Measurements from ENCODE around the gene OSTN. TPM values are rescaled to one million over a fixed set of nuclear protein-coding genes. Genes with fewer than 3 reads are reported as not detected.

Gene OSTN
- total RNA-seq, 2 donors from 2014 or later = not detected

DNA sequence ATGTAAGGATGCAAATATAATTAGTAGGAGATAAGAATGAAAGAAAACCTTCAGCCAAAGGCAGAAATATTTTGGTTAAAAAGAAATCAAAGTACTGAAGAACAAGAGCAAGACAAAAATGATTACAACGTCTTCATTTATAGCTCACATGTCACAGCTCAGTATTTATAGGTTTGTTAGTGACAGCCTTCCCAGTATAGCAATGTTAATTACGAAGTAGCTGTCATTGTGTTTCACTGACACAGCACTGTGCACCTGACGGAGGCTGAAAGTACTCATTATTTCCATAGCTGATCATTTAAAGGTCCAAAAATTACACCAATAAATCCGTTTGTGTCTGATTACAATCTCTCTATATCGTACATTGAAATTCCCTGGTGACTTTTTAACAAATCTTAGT, 561 bp upstream of the OSTN start:
- no peaks in the 10 kb centered on the region for H3K36me3 ChIP-seq
- ATAC-seq (ENCODE audit: insufficient number of reproducible peaks, low FRiP score, low read depth) = no peak
- H3K27me3 ChIP-seq (replicated peaks; ENCODE audit: insufficient read depth) = no peaks in the 10 kb centered on the region
- no peak overlapping the region for H3K4me3 ChIP-seq
- DNase-seq (ENCODE audit: low spot score) = no peak
- H3K4me1 ChIP-seq (ENCODE audit: control insufficient read depth in 1 of 2, low read depth in 2 of 2) = no peaks in the 10 kb centered on the region
- H3K9me3 ChIP-seq = no peaks in the 10 kb centered on the region
- TF ChIP-seq, protein P1, sequence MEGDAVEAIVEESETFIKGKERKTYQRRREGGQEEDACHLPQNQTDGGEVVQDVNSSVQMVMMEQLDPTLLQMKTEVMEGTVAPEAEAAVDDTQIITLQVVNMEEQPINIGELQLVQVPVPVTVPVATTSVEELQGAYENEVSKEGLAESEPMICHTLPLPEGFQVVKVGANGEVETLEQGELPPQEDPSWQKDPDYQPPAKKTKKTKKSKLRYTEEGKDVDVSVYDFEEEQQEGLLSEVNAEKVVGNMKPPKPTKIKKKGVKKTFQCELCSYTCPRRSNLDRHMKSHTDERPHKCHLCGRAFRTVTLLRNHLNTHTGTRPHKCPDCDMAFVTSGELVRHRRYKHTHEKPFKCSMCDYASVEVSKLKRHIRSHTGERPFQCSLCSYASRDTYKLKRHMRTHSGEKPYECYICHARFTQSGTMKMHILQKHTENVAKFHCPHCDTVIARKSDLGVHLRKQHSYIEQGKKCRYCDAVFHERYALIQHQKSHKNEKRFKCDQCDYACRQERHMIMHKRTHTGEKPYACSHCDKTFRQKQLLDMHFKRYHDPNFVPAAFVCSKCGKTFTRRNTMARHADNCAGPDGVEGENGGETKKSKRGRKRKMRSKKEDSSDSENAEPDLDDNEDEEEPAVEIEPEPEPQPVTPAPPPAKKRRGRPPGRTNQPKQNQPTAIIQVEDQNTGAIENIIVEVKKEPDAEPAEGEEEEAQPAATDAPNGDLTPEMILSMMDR (IDR thresholded peaks at IDR 0.05) = no peak
- H3K27ac ChIP-seq = no peak overlapping the region

DNA sequence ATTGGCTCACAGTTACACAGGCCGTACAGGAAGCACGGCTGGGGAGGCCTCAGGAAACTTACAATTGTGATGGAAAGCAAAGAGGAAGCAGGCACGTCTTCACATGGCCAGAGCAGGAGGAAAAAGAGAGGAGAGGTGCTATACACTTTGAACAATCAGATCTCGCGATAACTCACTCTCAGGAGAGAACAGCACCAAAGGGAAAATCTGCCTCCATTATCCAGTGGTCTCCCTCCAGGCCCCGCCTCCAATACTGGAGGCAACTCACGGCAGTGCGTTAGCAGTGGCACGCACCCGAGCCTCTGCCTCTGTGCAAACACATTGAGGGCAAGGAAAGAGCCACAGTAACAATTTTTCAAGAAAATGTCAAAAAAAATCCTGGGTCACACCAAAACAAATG, 11.0 kb downstream of the OSTN start:
- Histone ChIP-seq H3K4me1 (ENCODE audit: control insufficient read depth in 1 of 2, low read depth in 2 of 2) (no peaks in the 10 kb centered on the region), H3K4me3 (no peak overlapping the region), H3K27ac (no peak overlapping the region), H3K9me3 (no peaks in the 10 kb centered on the region), H3K36me3 (no peaks in the 10 kb centered on the region), H3K27me3 (replicated peaks; ENCODE audit: insufficient read depth) (no peaks in the 10 kb centered on the region)
- no peak for ATAC-seq (ENCODE audit: insufficient number of reproducible peaks, low FRiP score, low read depth)
- no peak for DNase-seq (ENCODE audit: low spot score)
- TF ChIP-seq, protein P1 (IDR thresholded peaks at IDR 0.05) = no peak

DNA sequence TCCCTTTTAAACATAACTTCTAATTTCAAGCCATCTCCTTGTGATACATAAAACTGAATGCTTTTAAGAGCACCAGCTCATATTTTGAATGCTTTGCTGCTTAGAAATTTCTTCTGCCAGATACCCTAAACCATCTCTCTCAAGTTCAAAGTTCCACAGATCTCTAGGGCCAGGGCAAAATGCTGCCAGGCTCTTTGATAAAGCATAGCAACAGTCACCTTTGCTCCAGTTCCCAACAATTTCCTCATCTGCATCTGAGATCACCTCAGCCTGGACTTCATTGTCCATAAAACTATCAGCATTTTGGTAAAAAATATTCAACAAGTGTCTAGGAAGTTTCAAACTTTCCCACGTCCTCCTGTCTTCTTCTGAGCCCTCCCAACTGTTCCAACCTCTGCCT, 17.5 kb downstream of the OSTN start:
- H3K4me3 ChIP-seq = no peak overlapping the region
- no peaks in the 10 kb centered on the region for H3K4me1 ChIP-seq (ENCODE audit: control insufficient read depth in 1 of 2, low read depth in 2 of 2)
- TF ChIP-seq, protein P1 (IDR thresholded peaks at IDR 0.05) = no peak

DNA sequence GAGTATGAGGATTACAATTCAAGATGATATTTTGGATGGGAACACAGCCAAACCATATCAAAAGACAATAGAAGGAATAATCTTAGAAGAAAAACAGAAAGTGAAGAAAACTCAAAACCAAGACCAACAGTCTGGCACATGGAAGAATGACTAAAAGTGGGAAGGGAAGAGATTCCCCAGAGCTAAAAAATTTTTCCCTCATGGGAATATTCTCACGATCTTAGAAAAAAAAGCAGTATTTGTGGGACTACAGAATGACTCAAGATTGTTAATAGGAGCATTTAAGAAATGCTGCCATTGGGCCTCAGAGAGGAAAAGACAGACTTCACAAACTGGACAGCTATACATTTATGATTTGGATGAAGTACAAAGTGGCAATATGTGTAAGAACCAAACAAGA, 18.3 kb downstream of the OSTN start:
- TF ChIP-seq, protein P1 (IDR thresholded peaks at IDR 0.05) = no peak
- no peaks in the 10 kb centered on the region for H3K36me3 ChIP-seq
- no peak overlapping the region for H3K27ac ChIP-seq
- no peak overlapping the region for H3K4me3 ChIP-seq
- ATAC-seq (ENCODE audit: insufficient number of reproducible peaks, low FRiP score, low read depth) = no peak
- no peaks in the 10 kb centered on the region for H3K27me3 ChIP-seq (replicated peaks; ENCODE audit: insufficient read depth)
- no peaks in the 10 kb centered on the region for H3K4me1 ChIP-seq (ENCODE audit: control insufficient read depth in 1 of 2, low read depth in 2 of 2)
- no peak for DNase-seq (ENCODE audit: low spot score)
- no peaks in the 10 kb centered on the region for H3K9me3 ChIP-seq

More for the DNA sequence above, 17.5 kb downstream of the OSTN start:
- Histone ChIP-seq H3K36me3 (no peaks in the 10 kb centered on the region), H3K27me3 (replicated peaks; ENCODE audit: insufficient read depth) (no peaks in the 10 kb centered on the region), H3K27ac (no peak overlapping the region), H3K9me3 (no peaks in the 10 kb centered on the region)
- DNase-seq (ENCODE audit: low spot score) = no peak
- ATAC-seq (ENCODE audit: insufficient number of reproducible peaks, low FRiP score, low read depth) = no peak

DNA sequence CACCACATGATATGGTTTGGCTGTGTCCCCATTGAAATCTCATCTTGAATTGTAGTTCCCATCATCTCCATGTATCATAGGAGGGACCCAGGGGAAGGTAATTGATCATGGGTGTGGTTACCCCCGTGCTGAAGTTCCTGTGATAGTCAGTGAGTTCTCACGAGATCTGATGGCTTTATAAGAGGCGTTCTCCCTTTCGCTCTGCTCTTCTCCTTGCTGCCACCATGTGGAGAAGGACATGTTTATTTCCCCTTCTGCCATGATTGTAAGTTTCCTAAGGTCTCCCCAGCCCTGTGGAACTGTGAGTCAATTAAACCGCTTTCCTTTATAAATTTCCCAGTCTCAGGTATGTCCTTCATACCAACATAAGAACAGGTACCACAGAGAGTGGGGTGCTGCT, 21.9 kb downstream of the OSTN start:
- no peak for ATAC-seq (ENCODE audit: insufficient number of reproducible peaks, low FRiP score, low read depth)
- Histone ChIP-seq H3K27ac (no peak overlapping the region), H3K4me3 (no peak overlapping the region), H3K27me3 (replicated peaks; ENCODE audit: insufficient read depth) (no peaks in the 10 kb centered on the region), H3K4me1 (ENCODE audit: control insufficient read depth in 1 of 2, low read depth in 2 of 2) (no peaks in the 10 kb centered on the region), H3K36me3 (no peaks in the 10 kb centered on the region), H3K9me3 (no peaks in the 10 kb centered on the region)
- no peak for DNase-seq (ENCODE audit: low spot score)
- TF ChIP-seq, protein P1 (IDR thresholded peaks at IDR 0.05) = no peak

All from thoracic aorta (tissue), 2 donors.